Parathyroid adenoma (tissue), 2 donors: ENCODE data around the gene JAM3.
A peak's percentile ranks its signal among the peaks of the same experiment; 100 is the strongest.

ENCODE experiments used
- H2AFZ ChIP-seq: fragments of 300-600 bp; sonication (generic); one replicate; pipeline ENCODE4 v1.7.0; 2017; ENCODE audit warnings: antibody characterized with exemption, mild to moderate bottlenecking
- H3K27ac ChIP-seq: fragments of 300-600 bp; sonication (generic); one replicate; pipeline ENCODE4 v1.7.0; 2017
- H3K27me3 ChIP-seq: fragments of 300-600 bp; sonication (generic); one replicate; pipeline ENCODE4 v1.7.0; 2017; ENCODE audit warnings: low read length; ENCODE audit not compliant: control insufficient read depth, insufficient read depth
- H3K36me3 ChIP-seq: fragments of 300-600 bp; sonication (generic); one replicate; pipeline ENCODE4 v1.7.0; 2017; ENCODE audit warnings: low read length; ENCODE audit not compliant: control insufficient read depth, insufficient read depth
- H3K4me1 ChIP-seq: fragments of 300-600 bp; sonication (generic); one replicate; pipeline ENCODE4 v1.7.0; 2017; ENCODE audit warnings: control low read depth
- H3K4me2 ChIP-seq: fragments of 300-600 bp; sonication (generic); one replicate; pipeline ENCODE4 v1.7.0; 2017; ENCODE audit warnings: low read length
- H3K4me3 ChIP-seq: fragments of 300-600 bp; sonication (generic); one replicate; pipeline ENCODE4 v1.7.0; 2017; ENCODE audit warnings: low read depth, low read length
- H3K79me2 ChIP-seq: fragments of 300-600 bp; sonication (generic); one replicate; pipeline ENCODE4 v1.7.0; 2017; ENCODE audit warnings: control low read depth
- H3K9ac ChIP-seq: fragments of 300-600 bp; sonication (generic); one replicate; pipeline ENCODE4 v1.7.0; 2017; ENCODE audit warnings: mild to moderate bottlenecking
- H3K9me3 ChIP-seq: fragments of 300-600 bp; sonication (generic); one replicate; pipeline ENCODE4 v1.7.0; 2017; ENCODE audit warnings: low read length; ENCODE audit not compliant: control insufficient read depth
- CTCF ChIP-seq: fragments of 300-600 bp; sonication (generic); IDR thresholded peaks from one replicate; pipeline ENCODE4 v1.7.0; 2017; ENCODE audit warnings: antibody characterized with exemption, mild to moderate bottlenecking
- donor health status: primary hyperparathyroidism.

Gene JAM3

GRCh38 chr11:134124660-134125451, 56.0 kb downstream of the JAM3 start:
- H3K4me1 ChIP-seq = peaks cover 12% of the 10 kb centered on the region
- no peak overlapping the region for H3K9ac ChIP-seq
- H3K27ac ChIP-seq = no peak overlapping the region

GRCh38 chr11:134125507-134125906, 56.6 kb downstream of the JAM3 start:
- Histone ChIP-seq H3K4me2 (no peak overlapping the region), H3K79me2 (peaks cover 6% of the 10 kb centered on the region), H3K4me3 (no peak overlapping the region), H2AFZ (no peak overlapping the region), H3K4me1 (peaks cover 6% of the 10 kb centered on the region), H3K27me3 (no peaks in the 10 kb centered on the region), H3K9me3 (no peaks in the 10 kb centered on the region), H3K27ac (peak overlapping the region; percentile 44), H3K36me3 (no peaks in the 10 kb centered on the region), H3K9ac (no peak overlapping the region)
- no peak for TF ChIP-seq CTCF

More at GRCh38 chr11:134124660-134125451, 56.0 kb downstream of the JAM3 start:
- Histone ChIP-seq H3K36me3 (no peaks in the 10 kb centered on the region), H3K9me3 (no peaks in the 10 kb centered on the region), H3K27me3 (no peaks in the 10 kb centered on the region), H3K79me2 (peaks cover 6% of the 10 kb centered on the region), H2AFZ (peak overlapping the region; percentile 56), H3K4me2 (no peak overlapping the region), H3K4me3 (no peak overlapping the region)
- TF ChIP-seq CTCF = no peak

GRCh38 chr11:134126217-134126822, 57.4 kb downstream of the JAM3 start:
- Histone ChIP-seq H3K4me1 (peaks cover 5% of the 10 kb centered on the region), H3K9ac (no peak overlapping the region)

GRCh38 chr11:134131628-134132244, 62.9 kb downstream of the JAM3 start:
- no peaks in the 10 kb centered on the region for H3K36me3 ChIP-seq
- TF ChIP-seq CTCF = no peak
- H3K4me1 ChIP-seq = peaks cover 2% of the 10 kb centered on the region
- no peak overlapping the region for H3K4me2 ChIP-seq
- H3K9me3 ChIP-seq = no peaks in the 10 kb centered on the region
- H2AFZ ChIP-seq = no peak overlapping the region
- H3K27ac ChIP-seq = no peak overlapping the region
- no peaks in the 10 kb centered on the region for H3K27me3 ChIP-seq
- peaks cover 11% of the 10 kb centered on the region for H3K79me2 ChIP-seq
- no peak overlapping the region for H3K4me3 ChIP-seq
- no peak overlapping the region for H3K9ac ChIP-seq

More at GRCh38 chr11:134126217-134126822, 57.4 kb downstream of the JAM3 start:
- H3K9me3 ChIP-seq = no peaks in the 10 kb centered on the region
- peaks cover 6% of the 10 kb centered on the region for H3K79me2 ChIP-seq
- H3K27me3 ChIP-seq = no peaks in the 10 kb centered on the region
- no peak overlapping the region for H3K4me2 ChIP-seq
- no peak overlapping the region for H2AFZ ChIP-seq
- H3K4me3 ChIP-seq = no peak overlapping the region
- no peak overlapping the region for H3K27ac ChIP-seq
- TF ChIP-seq CTCF = no peak
- no peaks in the 10 kb centered on the region for H3K36me3 ChIP-seq
